ENCODE measurements around the gene PHACTR4.
"Not testable (repeated sequence)": the region's sequence is repeated elsewhere in the genome, so short reads cannot be mapped to it uniquely, and the experiment has no call there.

PHACTR4 gene

DNA sequence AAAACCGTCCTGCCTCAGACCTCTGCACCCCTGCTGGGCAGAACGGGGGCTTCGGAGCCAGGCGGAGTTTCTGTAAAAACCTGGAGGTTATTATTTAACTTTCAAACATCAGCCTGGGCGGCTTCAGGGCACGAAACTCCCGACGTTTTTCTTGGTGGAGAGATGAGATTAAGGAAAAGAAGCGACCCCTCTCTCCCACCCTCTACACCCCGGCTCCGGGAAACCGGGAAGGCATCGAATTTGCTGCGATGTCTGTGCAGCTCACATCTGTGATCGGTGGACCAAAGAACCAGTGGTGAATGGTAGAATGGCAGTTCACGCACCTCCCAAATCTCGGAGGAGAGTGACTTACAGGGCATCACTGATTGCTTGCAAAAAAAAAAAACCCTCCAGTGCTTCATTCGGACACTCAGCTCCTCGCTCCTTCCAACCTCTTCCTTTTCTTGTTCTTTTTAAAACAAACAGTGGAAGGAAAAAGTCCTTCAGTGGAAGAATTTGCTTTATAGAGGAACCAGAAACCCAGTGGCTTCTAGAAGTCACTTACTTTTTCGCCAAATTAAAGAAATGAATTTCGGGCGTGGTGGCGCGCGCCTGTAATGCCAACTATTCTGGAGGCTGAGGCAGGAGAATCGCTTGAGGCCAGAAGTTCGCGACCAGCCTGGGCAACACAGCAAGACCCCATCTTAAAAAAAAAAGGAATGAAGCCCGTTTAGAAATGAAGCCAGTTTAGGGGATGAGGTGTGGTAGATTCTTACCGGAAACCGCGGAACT lies 884 bp downstream of the PHACTR4 start:
- H3K27me3 ChIP-seq (ENCODE audit: insufficient read depth, low read length): no peaks in the 10 kb centered on the region

DNA sequence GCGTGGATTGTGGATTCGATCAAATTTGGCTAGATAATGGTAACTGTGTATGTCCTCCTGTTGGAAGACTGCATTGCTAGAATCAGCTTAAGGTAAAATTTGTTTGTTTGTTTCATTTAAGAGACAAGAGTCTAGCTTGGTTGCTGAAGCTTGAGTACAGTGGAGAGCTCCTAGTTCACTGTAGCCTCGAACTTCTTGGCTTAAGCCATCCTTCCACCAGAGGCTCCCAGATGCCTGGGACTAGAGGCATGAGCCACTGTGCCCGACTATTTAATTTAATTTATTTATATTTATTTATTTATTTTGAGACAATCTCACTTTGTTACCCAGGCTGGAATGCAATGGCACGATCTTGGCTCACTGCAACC lies 1.5 kb downstream of the PHACTR4 start:
- H3K27ac ChIP-seq (ENCODE audit: low read depth, low read length): no peak overlapping the region
- H3K79me2 ChIP-seq (ENCODE audit: control insufficient read depth, insufficient read depth, low read length, poor library complexity): peaks cover 12% of the 10 kb centered on the region
- DNase-seq: no peak
- no peak overlapping the region for H3K9ac ChIP-seq (ENCODE audit: low read length)
- peak overlapping the region; percentile 81 for H3K4ac ChIP-seq (ENCODE audit: low read depth, low read length)
- H3K4me2 ChIP-seq (ENCODE audit: low read length): peak overlapping the region; percentile 85
- H3K9me3 ChIP-seq (ENCODE audit: insufficient read depth, low read depth, low read length): no peaks in the 10 kb centered on the region
- H4K91ac ChIP-seq (ENCODE audit: low read depth, low read length): no peak overlapping the region
- no peak overlapping the region for H2BK12ac ChIP-seq (ENCODE audit: low read length)
- H4K12ac ChIP-seq (ENCODE audit: low read depth, low read length): no peak overlapping the region
- peaks cover 0 to 4% of the 10 kb centered on the region in 2 experiments for H3K4me1 ChIP-seq (ENCODE audit: control insufficient read depth in 1 of 2, insufficient read depth in 2 of 2, low read length in 2 of 2)
- no peak overlapping the region for H2BK5ac ChIP-seq (ENCODE audit: low read depth, low read length, poor library complexity)
- no peak overlapping the region for H3K14ac ChIP-seq (ENCODE audit: low read length)
- no peak overlapping the region for H3K4me3 ChIP-seq (ENCODE audit: low read depth, low read length)
- WGBS (ENCODE audit: extremely low coverage, insufficient coverage, insufficient read length): no CpG with 5 or more reads among the region's 5 CpGs
- no peaks in the 10 kb centered on the region for H3K27me3 ChIP-seq (ENCODE audit: insufficient read depth, low read length)
- H3K79me1 ChIP-seq (ENCODE audit: low read length): peaks cover 14% of the 10 kb centered on the region
- H2AFZ ChIP-seq (ENCODE audit: insufficient read depth, low read length, poor library complexity): no peak overlapping the region
- H2AK5ac ChIP-seq (ENCODE audit: low read length): no peak overlapping the region
- no peaks in the 10 kb centered on the region for H3K36me3 ChIP-seq (ENCODE audit: control insufficient read depth in 1 of 2, insufficient read depth in 2 of 2, low read length in 2 of 2)
- no peak overlapping the region for H2BK120ac ChIP-seq (ENCODE audit: insufficient read depth, low read length, poor library complexity)
- no peak overlapping the region for H3K23ac ChIP-seq (ENCODE audit: low read length)
- no peak overlapping the region for H3K18ac ChIP-seq (ENCODE audit: low read length)
- H4K8ac ChIP-seq (ENCODE audit: low read depth, low read length): no peak overlapping the region

More for the DNA sequence above, 884 bp downstream of the PHACTR4 start:
- Histone ChIP-seq H2AFZ (ENCODE audit: insufficient read depth, low read length, poor library complexity) (peak overlapping the region; percentile 89), H3K18ac (ENCODE audit: low read length) (peak overlapping the region; percentile 75), H2BK120ac (ENCODE audit: insufficient read depth, low read length, poor library complexity) (peak overlapping the region; percentile 90), H3K9me3 (ENCODE audit: insufficient read depth, low read depth, low read length) (no peaks in the 10 kb centered on the region), H3K4me3 (ENCODE audit: low read depth, low read length) (peak overlapping the region; percentile 84), H2BK5ac (ENCODE audit: low read depth, low read length, poor library complexity) (peak overlapping the region; percentile 63), H2AK5ac (ENCODE audit: low read length) (no peak overlapping the region), H4K8ac (ENCODE audit: low read depth, low read length) (peak overlapping the region; percentile 77), H3K27ac (ENCODE audit: low read depth, low read length) (peak overlapping the region; percentile 80), H4K12ac (ENCODE audit: low read depth, low read length) (peak overlapping the region; percentile 66), H3K36me3 (ENCODE audit: control insufficient read depth in 1 of 2, insufficient read depth in 2 of 2, low read length in 2 of 2) (no peaks in the 10 kb centered on the region), H2BK12ac (ENCODE audit: low read length) (no peak overlapping the region), H3K9ac (ENCODE audit: low read length) (peak overlapping the region; percentile 94), H3K4me1 (ENCODE audit: control insufficient read depth in 1 of 2, insufficient read depth in 2 of 2, low read length in 2 of 2) (peaks cover 0 to 4% of the 10 kb centered on the region in 2 experiments), H3K79me1 (ENCODE audit: low read length) (peaks cover 14% of the 10 kb centered on the region), H3K4ac (ENCODE audit: low read depth, low read length) (peak overlapping the region; percentile 81), H3K23ac (ENCODE audit: low read length) (no peak overlapping the region), H3K79me2 (ENCODE audit: control insufficient read depth, insufficient read depth, low read length, poor library complexity) (peaks cover 10% of the 10 kb centered on the region), H3K4me2 (ENCODE audit: low read length) (peak overlapping the region; percentile 85), H4K91ac (ENCODE audit: low read depth, low read length) (peak overlapping the region; percentile 82), H3K14ac (ENCODE audit: low read length) (peak overlapping the region; percentile 75)
- no CpG with 5 or more reads among the region's 32 CpGs for WGBS (ENCODE audit: extremely low coverage, insufficient coverage, insufficient read length)
- DNase-seq: peak; percentile 10 to 50

DNA sequence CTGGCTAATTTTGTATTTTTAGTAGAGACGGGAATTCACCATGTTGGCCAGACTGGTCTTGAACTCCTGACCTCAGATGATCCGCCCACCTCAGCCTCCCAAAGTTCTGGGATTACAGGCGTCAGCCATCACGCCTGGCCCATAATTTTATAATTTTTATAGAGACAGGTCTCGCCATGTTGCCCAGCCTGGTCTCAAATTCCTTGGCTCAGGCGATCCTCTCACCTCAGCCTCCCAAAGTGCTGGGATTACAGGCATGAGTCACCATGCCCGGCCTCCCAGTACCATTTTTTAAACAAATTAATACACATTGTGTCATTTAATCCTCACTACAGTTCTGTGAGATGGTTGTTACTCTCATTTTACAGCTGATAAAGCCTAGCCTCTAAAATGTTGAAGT lies 3.9 kb downstream of the PHACTR4 start:
- not testable (repeated sequence) for H3K18ac ChIP-seq (ENCODE audit: low read length); H3K9ac ChIP-seq (ENCODE audit: low read length); H3K4me2 ChIP-seq (ENCODE audit: low read length); H3K4me1 ChIP-seq (ENCODE audit: control insufficient read depth in 1 of 2, insufficient read depth in 2 of 2, low read length in 2 of 2); H2BK5ac ChIP-seq (ENCODE audit: low read depth, low read length, poor library complexity); H4K12ac ChIP-seq (ENCODE audit: low read depth, low read length); H3K27ac ChIP-seq (ENCODE audit: low read depth, low read length); H3K9me3 ChIP-seq (ENCODE audit: insufficient read depth, low read depth, low read length); H2AFZ ChIP-seq (ENCODE audit: insufficient read depth, low read length, poor library complexity); H3K4me3 ChIP-seq (ENCODE audit: low read depth, low read length); H2AK5ac ChIP-seq (ENCODE audit: low read length); H3K14ac ChIP-seq (ENCODE audit: low read length); H2BK12ac ChIP-seq (ENCODE audit: low read length); H4K8ac ChIP-seq (ENCODE audit: low read depth, low read length); H3K27me3 ChIP-seq (ENCODE audit: insufficient read depth, low read length); H3K4ac ChIP-seq (ENCODE audit: low read depth, low read length); H3K36me3 ChIP-seq (ENCODE audit: control insufficient read depth in 1 of 2, insufficient read depth in 2 of 2, low read length in 2 of 2); H4K91ac ChIP-seq (ENCODE audit: low read depth, low read length); H2BK120ac ChIP-seq (ENCODE audit: insufficient read depth, low read length, poor library complexity); H3K23ac ChIP-seq (ENCODE audit: low read length)
- Histone ChIP-seq H3K79me2 (ENCODE audit: control insufficient read depth, insufficient read depth, low read length, poor library complexity) (peaks cover 12% of the 10 kb centered on the region), H3K79me1 (ENCODE audit: low read length) (peaks cover 14% of the 10 kb centered on the region)
- no CpG with 5 or more reads among the region's 7 CpGs for WGBS (ENCODE audit: extremely low coverage, insufficient coverage, insufficient read length)
- peak in 1 of 2 donors; percentile 23 for DNase-seq

DNA sequence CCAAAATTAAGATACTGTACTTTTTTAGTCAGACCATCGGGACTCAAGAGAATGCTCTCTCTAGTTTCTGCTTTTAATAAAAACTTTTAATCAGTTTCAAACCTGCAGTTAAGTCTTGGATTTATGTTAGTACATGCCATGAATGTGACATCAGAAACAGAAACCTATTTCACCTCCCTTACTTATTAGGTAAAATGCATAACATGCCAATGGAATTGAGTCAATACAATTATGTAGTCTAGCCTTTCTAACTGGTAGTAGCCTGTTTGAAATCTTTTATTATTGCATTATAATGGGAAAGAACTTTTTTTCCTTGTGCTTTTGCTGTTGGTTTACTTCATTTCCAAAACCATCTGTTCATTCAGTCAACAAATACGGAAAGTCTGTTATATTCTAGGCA lies 4.8 kb downstream of the PHACTR4 start:
- no peak overlapping the region for H3K14ac ChIP-seq (ENCODE audit: low read length)
- no peaks in the 10 kb centered on the region for H3K9me3 ChIP-seq (ENCODE audit: insufficient read depth, low read depth, low read length)
- no peak overlapping the region for H4K12ac ChIP-seq (ENCODE audit: low read depth, low read length)
- no peak overlapping the region for H3K23ac ChIP-seq (ENCODE audit: low read length)
- no peak overlapping the region for H3K4ac ChIP-seq (ENCODE audit: low read depth, low read length)
- H2BK120ac ChIP-seq (ENCODE audit: insufficient read depth, low read length, poor library complexity): no peak overlapping the region
- no peak overlapping the region for H3K9ac ChIP-seq (ENCODE audit: low read length)
- H2AFZ ChIP-seq (ENCODE audit: insufficient read depth, low read length, poor library complexity): no peak overlapping the region
- peaks cover 10% of the 10 kb centered on the region for H3K79me1 ChIP-seq (ENCODE audit: low read length)
- H2BK12ac ChIP-seq (ENCODE audit: low read length): no peak overlapping the region
- no peak overlapping the region for H3K4me2 ChIP-seq (ENCODE audit: low read length)
- peaks cover 2 to 7% of the 10 kb centered on the region in 2 experiments for H3K36me3 ChIP-seq (ENCODE audit: control insufficient read depth in 1 of 2, insufficient read depth in 2 of 2, low read length in 2 of 2)
- no peak overlapping the region for H3K18ac ChIP-seq (ENCODE audit: low read length)
- WGBS (ENCODE audit: extremely low coverage, insufficient coverage, insufficient read length): no CpG with 5 or more reads among the region's 2 CpGs
- no peak overlapping the region for H2AK5ac ChIP-seq (ENCODE audit: low read length)
- H2BK5ac ChIP-seq (ENCODE audit: low read depth, low read length, poor library complexity): no peak overlapping the region
- H3K4me1 ChIP-seq (ENCODE audit: control insufficient read depth in 1 of 2, insufficient read depth in 2 of 2, low read length in 2 of 2): peaks cover 0 to 4% of the 10 kb centered on the region in 2 experiments
- peak overlapping the region; percentile 33 for H3K27ac ChIP-seq (ENCODE audit: low read depth, low read length)
- H3K27me3 ChIP-seq (ENCODE audit: insufficient read depth, low read length): no peaks in the 10 kb centered on the region
- H4K8ac ChIP-seq (ENCODE audit: low read depth, low read length): no peak overlapping the region
- peak in 1 of 2 donors; percentile 69 for DNase-seq
- no peak overlapping the region for H3K4me3 ChIP-seq (ENCODE audit: low read depth, low read length)
- H3K79me2 ChIP-seq (ENCODE audit: control insufficient read depth, insufficient read depth, low read length, poor library complexity): peaks cover 11% of the 10 kb centered on the region
- no peak overlapping the region for H4K91ac ChIP-seq (ENCODE audit: low read depth, low read length)
